Esophagus (tissue), 2 donors: ENCODE data around the gene CMKLR1. TPM values are rescaled to one million over a fixed set of nuclear protein-coding genes. Genes with fewer than 3 reads are reported as not detected.

ENCODE experiments used
- H3K27ac ChIP-seq, 2 donors: one replicate each; pipeline ENCODE4 v1.5.1; 2013; ENCODE audit warnings: low read depth in 2 of 2, mild to moderate bottlenecking in 2 of 2, inconsistent platforms in 1 of 2, low read length in 1 of 2, moderate library complexity in 1 of 2
- H3K27me3 ChIP-seq, 2 donors: one replicate each; pipeline ENCODE4 v1.6.1; 2013; ENCODE audit warnings: low read length in 2 of 2, control low read depth in 1 of 2, mild to moderate bottlenecking in 1 of 2; ENCODE audit not compliant: insufficient read depth in 2 of 2, control insufficient read depth in 1 of 2
- H3K36me3 ChIP-seq, 2 donors: one replicate each; pipeline ENCODE4 v1.6.1; 2013; ENCODE audit warnings: low read length in 1 of 2; ENCODE audit not compliant: control insufficient read depth in 2 of 2, insufficient read depth in 2 of 2
- H3K4me1 ChIP-seq, 2 donors: one replicate each; pipeline ENCODE4 v1.6.1; 2013; ENCODE audit warnings: low read length in 1 of 2; ENCODE audit not compliant: control insufficient read depth in 2 of 2, insufficient read depth in 2 of 2
- H3K4me3 ChIP-seq, 2 donors: one replicate each; pipeline ENCODE4 v1.5.1; 2013; ENCODE audit warnings: low read length in 2 of 2, mild to moderate bottlenecking in 2 of 2, low read depth in 1 of 2, moderate library complexity in 1 of 2
- H3K9me3 ChIP-seq, 2 donors: one replicate each; pipeline ENCODE4 v1.6.1; 2013; ENCODE audit warnings: mild to moderate bottlenecking in 2 of 2, low read depth in 1 of 2, low read length in 1 of 2, moderate library complexity in 1 of 2; ENCODE audit not compliant: control insufficient read depth in 2 of 2, insufficient read depth in 1 of 2
- WGBS, 2 donors: extraction: QIAGEN DNeasy Blood & Tissue Kit; methylation state at CpG; one replicate each; pipeline ENCODE4 v1.1.7; 2013; 5-methylcytosine and 5-hydroxymethylcytosine counted together
- polyA plus RNA-seq, 2 donors: library from polyadenylated mRNA; stranded (reverse); fragments of 200-250 nt; gene quantifications; one replicate each; pipeline ENCODE4 v1.2.3, GENCODE V29; 2013
- donor health status: healthy with polysubstance abuse.
- donor health status: Bipolar disorder and iron deficiency.

CMKLR1 gene
- polyA plus RNA-seq, 2 donors, result 0.24 to 0.45 TPM

- Histone ChIP-seq H3K4me1 (peaks cover 0 to 10% of the 10 kb centered on the region in 2 donors), H3K36me3 (no peaks in the 10 kb centered on the region), H3K4me3 (no peak overlapping the region), H3K9me3 (no peaks in the 10 kb centered on the region), H3K27ac (no peak overlapping the region), H3K27me3 (no peaks in the 10 kb centered on the region)
- 86 to 92% methylated on average over 4 of the region's 4 CpGs for WGBS, 2 donors
These were observed 27.5 kb downstream of the CMKLR1 start for GRCh38 chr12:108311605-108312004.

- peaks cover 0 to 12% of the 10 kb centered on the region in 2 donors for H3K4me1 ChIP-seq
- WGBS, 2 donors, result 49 to 58% methylated on average over 6 of the region's 6 CpGs
- H3K4me3 ChIP-seq, result no peak overlapping the region
- no peak overlapping the region for H3K27ac ChIP-seq
- H3K36me3 ChIP-seq, result no peaks in the 10 kb centered on the region
- no peaks in the 10 kb centered on the region for H3K9me3 ChIP-seq
- no peaks in the 10 kb centered on the region for H3K27me3 ChIP-seq
These were observed 28.6 kb downstream of the CMKLR1 start for GRCh38 chr12:108310489-108310888.

- H3K4me1 ChIP-seq, result peaks cover 0 to 13% of the 10 kb centered on the region in 2 donors
- WGBS, 2 donors, result 79% methylated on average over 2 of the region's 2 CpGs
- H3K27ac ChIP-seq, result no peak overlapping the region
- no peaks in the 10 kb centered on the region for H3K27me3 ChIP-seq
- no peaks in the 10 kb centered on the region for H3K9me3 ChIP-seq
- H3K36me3 ChIP-seq, result no peaks in the 10 kb centered on the region
- no peak overlapping the region for H3K4me3 ChIP-seq
These were observed 29.3 kb downstream of the CMKLR1 start for GRCh38 chr12:108309674-108310312.

DNA sequence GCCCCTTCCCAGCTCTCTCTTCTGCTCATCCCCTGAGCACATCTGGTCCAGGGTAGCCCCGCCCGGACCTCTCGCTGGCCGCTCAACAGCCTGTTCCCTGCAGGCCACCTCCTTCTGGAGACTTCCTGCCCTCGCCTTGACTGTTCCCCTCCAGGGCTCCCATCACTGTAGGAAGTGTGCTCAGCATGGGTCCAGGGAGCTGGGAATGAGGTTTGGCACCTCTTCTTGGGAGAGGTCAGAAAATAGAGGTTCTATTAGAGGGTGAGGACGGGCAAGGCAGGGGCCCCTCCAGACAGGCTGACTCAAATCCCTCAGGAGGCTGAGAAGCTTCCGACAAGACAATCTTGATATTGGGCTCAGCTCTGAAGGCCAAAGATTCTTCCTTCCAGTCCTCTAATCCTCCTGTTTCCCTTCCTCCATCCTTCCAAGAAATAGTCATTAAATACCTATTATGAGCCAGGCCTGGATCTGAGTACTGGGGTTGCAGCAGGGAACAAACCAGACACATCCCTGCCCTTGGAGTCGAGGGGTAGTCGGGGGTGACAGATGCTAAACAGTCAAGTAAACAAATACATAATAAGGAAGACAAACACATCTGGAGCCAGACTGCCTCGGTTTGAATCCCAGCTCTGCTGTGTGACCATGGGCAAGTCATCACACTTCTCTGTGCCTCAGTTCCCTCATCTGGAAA lies 30.6 kb downstream of the CMKLR1 start:
- H3K27me3 ChIP-seq, result no peaks in the 10 kb centered on the region
- H3K36me3 ChIP-seq, result no peaks in the 10 kb centered on the region
- H3K27ac ChIP-seq, result no peak overlapping the region
- H3K4me1 ChIP-seq, result peaks cover 0 to 22% of the 10 kb centered on the region in 2 donors
- no peak overlapping the region for H3K4me3 ChIP-seq
- H3K9me3 ChIP-seq, result no peaks in the 10 kb centered on the region
- 61 to 67% methylated on average over 10 of the region's 10 CpGs for WGBS, 2 donors

- H3K4me3 ChIP-seq, result no peak overlapping the region
- WGBS, 2 donors, result 78% methylated on average over 7 of the region's 7 CpGs
- no peak overlapping the region for H3K27ac ChIP-seq
- H3K4me1 ChIP-seq, result peaks cover 0 to 22% of the 10 kb centered on the region in 2 donors
- no peaks in the 10 kb centered on the region for H3K27me3 ChIP-seq
- no peaks in the 10 kb centered on the region for H3K36me3 ChIP-seq
- no peaks in the 10 kb centered on the region for H3K9me3 ChIP-seq
These were observed 32.1 kb downstream of the CMKLR1 start for GRCh38 chr12:108307006-108307405.

DNA sequence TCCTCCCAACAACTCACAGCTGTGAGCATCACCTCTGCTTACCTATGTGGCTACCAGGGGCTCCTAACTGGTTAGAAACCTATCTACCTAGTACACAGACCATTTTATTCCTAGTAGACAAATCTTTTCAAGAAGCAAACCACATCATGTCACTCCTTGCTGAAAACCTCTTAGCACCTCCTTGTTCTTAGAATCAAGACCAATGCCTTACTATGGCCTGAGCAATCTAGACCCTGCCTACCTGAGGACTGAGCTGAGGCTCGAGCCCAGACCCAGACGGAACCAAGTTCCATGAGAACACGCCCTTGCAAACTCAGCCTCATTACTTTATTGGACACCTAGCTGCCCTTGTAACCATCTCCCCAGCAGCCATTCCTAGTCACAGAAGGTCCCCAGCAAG lies 32.6 kb downstream of the CMKLR1 start:
- Histone ChIP-seq H3K9me3 (no peaks in the 10 kb centered on the region), H3K4me3 (no peak overlapping the region), H3K36me3 (no peaks in the 10 kb centered on the region), H3K27ac (peak overlapping the region in 1 of 2 donors; percentile 27), H3K4me1 (peaks cover 0 to 23% of the 10 kb centered on the region in 2 donors), H3K27me3 (no peaks in the 10 kb centered on the region)
- WGBS, 2 donors, result 81 to 87% methylated on average over 3 of the region's 3 CpGs

DNA sequence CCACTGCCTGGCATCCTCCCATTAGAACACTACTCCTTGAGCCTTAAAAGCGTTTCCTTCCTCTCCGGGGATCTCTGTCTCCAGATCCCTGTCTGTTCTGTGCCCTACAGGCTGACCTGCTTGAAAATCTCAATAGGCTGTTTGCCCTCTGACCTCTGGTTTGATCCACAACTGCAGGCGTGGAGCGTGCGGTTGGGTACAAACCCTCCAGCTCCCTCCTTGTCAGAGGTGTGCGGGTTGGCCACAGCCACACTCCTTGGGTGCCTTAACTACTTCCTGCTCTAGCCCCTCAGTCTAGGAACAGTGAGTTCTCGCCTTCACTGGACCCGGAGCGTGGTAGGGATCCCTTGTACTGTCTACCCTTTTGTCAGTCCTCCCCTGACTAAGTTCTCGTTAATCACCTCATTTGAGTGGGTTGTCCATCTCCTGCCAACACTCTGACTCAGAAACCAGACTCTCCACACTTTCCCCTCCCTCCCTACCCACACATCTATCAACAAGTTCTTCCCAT lies 33.1 kb downstream of the CMKLR1 start:
- WGBS, 2 donors, result 20 to 34% methylated on average over 10 of the region's 10 CpGs
- Histone ChIP-seq H3K4me3 (no peak overlapping the region), H3K4me1 (peaks cover 0 to 23% of the 10 kb centered on the region in 2 donors), H3K36me3 (no peaks in the 10 kb centered on the region), H3K27ac (peak overlapping the region; percentile 30 to 69), H3K9me3 (no peaks in the 10 kb centered on the region), H3K27me3 (no peaks in the 10 kb centered on the region)

GRCh38 chr12:108305520-108305919 lies 33.6 kb downstream of the CMKLR1 start:
- H3K27me3 ChIP-seq, result no peaks in the 10 kb centered on the region
- H3K9me3 ChIP-seq, result no peaks in the 10 kb centered on the region
- no peaks in the 10 kb centered on the region for H3K36me3 ChIP-seq
- H3K4me3 ChIP-seq, result no peak overlapping the region
- peaks cover 0 to 23% of the 10 kb centered on the region in 2 donors for H3K4me1 ChIP-seq
- H3K27ac ChIP-seq, result peak overlapping the region; percentile 30 to 69
- WGBS, 2 donors, result 6 to 31% methylated on average over 9 of the region's 9 CpGs

- Histone ChIP-seq H3K9me3 (no peaks in the 10 kb centered on the region), H3K27me3 (no peaks in the 10 kb centered on the region), H3K4me1 (peaks cover 0 to 23% of the 10 kb centered on the region in 2 donors), H3K36me3 (no peaks in the 10 kb centered on the region), H3K27ac (peak overlapping the region in 1 of 2 donors; percentile 30), H3K4me3 (no peak overlapping the region)
- 58 to 70% methylated on average over 7 of the region's 7 CpGs for WGBS, 2 donors
These were observed 34.5 kb downstream of the CMKLR1 start for GRCh38 chr12:108304633-108305032.
